ENCODE data around the gene OMA1. TPM values are rescaled to one million over a fixed set of nuclear protein-coding genes. Genes with fewer than 3 reads are reported as not detected.

Gene OMA1
- total RNA-seq, 1 experiment from 2014 or later, result 21.9 TPM

DNA sequence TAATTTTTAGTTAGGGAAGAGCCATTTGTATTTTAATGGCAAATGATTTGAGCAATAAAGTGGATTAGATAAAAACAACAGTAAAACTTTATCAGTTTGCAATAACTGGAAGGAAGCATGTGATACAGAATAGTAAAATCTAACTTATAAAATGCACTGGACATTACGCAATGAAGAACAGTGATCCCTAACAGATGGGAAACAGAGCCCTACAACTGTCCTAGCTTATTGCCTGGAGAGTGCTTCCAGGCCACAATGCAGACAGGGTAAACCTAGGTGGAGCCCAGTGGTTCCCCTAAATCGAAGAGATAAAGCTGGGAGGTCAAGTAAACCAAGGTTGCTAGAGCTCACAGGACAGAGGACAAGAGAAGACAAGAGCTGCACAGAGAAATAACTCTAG lies 7.0 kb downstream of the OMA1 start:
- intact Hi-C loops (cut with micrococcal nuclease), result no loop called here
- CTCF ChIA-PET, result no interaction called here
- no peaks in the 10 kb centered on the region for H3K36me3 ChIP-seq (ENCODE audit: control insufficient read depth in 1 of 2, insufficient read depth in 2 of 2, low read length in 2 of 2)
- no peak overlapping the region for H3K9ac ChIP-seq (ENCODE audit: low read length)
- no peak overlapping the region for H2AFZ ChIP-seq (ENCODE audit: low read depth, low read length, poor library complexity, severe bottlenecking)
- H3K4me2 ChIP-seq (ENCODE audit: low read length), result no peak overlapping the region
- DNase-seq (ENCODE audit: low read depth, low spot score) (no peak), ATAC-seq (no peak)
- H3K27ac ChIP-seq (ENCODE audit: low read depth, low read length), result no peak overlapping the region
- POLR2A ChIA-PET, result no interaction called here
- RAD21 ChIA-PET (ENCODE audit: low non-redundant PET in 1 of 2, low total read pairs in 2 of 2, uncharacterized antibody in 2 of 2, unreplicated experiment in 2 of 2), result no interaction called here
- no peaks in the 10 kb centered on the region for H4K20me1 ChIP-seq (ENCODE audit: insufficient read depth)
- no peak overlapping the region for H3K4me3 ChIP-seq (replicated peaks in 1 of 2; ENCODE audit: low read depth in 1 of 2, low read length in 2 of 2)
- BruUV-seq (replicated peaks), result no TSS peak
- no peaks in the 10 kb centered on the region for H3K9me2 ChIP-seq (ENCODE audit: insufficient read depth)
- H3K4me1 ChIP-seq (ENCODE audit: control insufficient read depth in 1 of 2, insufficient read depth in 2 of 2, low read length in 2 of 2), result no peaks in the 10 kb centered on the region
- no peaks in the 10 kb centered on the region for H3K27me3 ChIP-seq (ENCODE audit: insufficient read depth, low read length)
- 0 out of 2 replicates have a peak, but pooled peaks cover 4% of the 10 kb centered on the region for H3K79me2 ChIP-seq (ENCODE audit: insufficient read depth, low read length)
- no peaks in the 10 kb centered on the region for H3K9me3 ChIP-seq (ENCODE audit: control insufficient read depth in 1 of 2, insufficient read depth in 1 of 2, low read depth in 1 of 2, low read length in 2 of 2)
- TF ChIP-seq POLR2A (IDR thresholded peaks at IDR 0.05; ENCODE audit: borderline replicate concordance, extremely low read depth, insufficient read depth, insufficient read length) (no peak), REST (IDR thresholded peaks at IDR 0.05; ENCODE audit: low read depth) (no peak), EZH2phosphoT487 (IDR thresholded peaks at IDR 0.05; ENCODE audit: borderline replicate concordance) (no peak), TCF7L2 (IDR thresholded peaks at IDR 0.05; ENCODE audit: borderline replicate concordance, extremely low read depth, insufficient read depth, insufficient read length) (no peak), SIN3A (IDR thresholded peaks at IDR 0.05; ENCODE audit: low read depth) (no peak), SP1 (IDR thresholded peaks at IDR 0.05; ENCODE audit: low read depth) (no peak)

- H2AFZ ChIP-seq (ENCODE audit: low read depth, low read length, poor library complexity, severe bottlenecking), result no peak overlapping the region
- no peak overlapping the region for H3K4me3 ChIP-seq (replicated peaks in 1 of 2; ENCODE audit: low read depth in 1 of 2, low read length in 2 of 2)
- no peaks in the 10 kb centered on the region for H3K36me3 ChIP-seq (ENCODE audit: control insufficient read depth in 1 of 2, insufficient read depth in 2 of 2, low read length in 2 of 2)
- ChIA-PET RAD21 (ENCODE audit: low non-redundant PET in 1 of 2, low total read pairs in 2 of 2, uncharacterized antibody in 2 of 2, unreplicated experiment in 2 of 2) (no interaction called here), CTCF (no interaction called here), POLR2A (no interaction called here)
- no peaks in the 10 kb centered on the region for H3K27me3 ChIP-seq (ENCODE audit: insufficient read depth, low read length)
- no TSS peak for BruUV-seq (replicated peaks)
- ATAC-seq (no peak), DNase-seq (ENCODE audit: low read depth, low spot score) (no peak)
- no peaks in the 10 kb centered on the region for H3K79me2 ChIP-seq (ENCODE audit: insufficient read depth, low read length)
- H3K9me2 ChIP-seq (ENCODE audit: insufficient read depth), result no peaks in the 10 kb centered on the region
- H3K9me3 ChIP-seq (ENCODE audit: control insufficient read depth in 1 of 2, insufficient read depth in 1 of 2, low read depth in 1 of 2, low read length in 2 of 2), result no peaks in the 10 kb centered on the region
- H3K4me1 ChIP-seq (ENCODE audit: control insufficient read depth in 1 of 2, insufficient read depth in 2 of 2, low read length in 2 of 2), result no peaks in the 10 kb centered on the region
- no peaks in the 10 kb centered on the region for H4K20me1 ChIP-seq (ENCODE audit: insufficient read depth)
- H3K9ac ChIP-seq (ENCODE audit: low read length), result no peak overlapping the region
- H3K4me2 ChIP-seq (ENCODE audit: low read length), result no peak overlapping the region
- intact Hi-C loops (cut with micrococcal nuclease), result no loop called here
- no peak overlapping the region for H3K27ac ChIP-seq (ENCODE audit: low read depth, low read length)
- TF ChIP-seq EZH2phosphoT487 (IDR thresholded peaks at IDR 0.05; ENCODE audit: borderline replicate concordance) (no peak), SP1 (IDR thresholded peaks at IDR 0.05; ENCODE audit: low read depth) (no peak), EGR1 (IDR thresholded peaks at IDR 0.05; ENCODE audit: low read depth) (no peak), CBX3 (IDR thresholded peaks at IDR 0.05; ENCODE audit: low read depth) (no peak), YY1 (IDR thresholded peaks at IDR 0.05; ENCODE audit: extremely low read depth, insufficient replicate concordance, low read depth, low read length) (no peak), SRF (IDR thresholded peaks at IDR 0.05; ENCODE audit: low read depth) (no peak), REST (IDR thresholded peaks at IDR 0.05; ENCODE audit: low read depth) (no peak), FOSL1 (IDR thresholded peaks at IDR 0.05; ENCODE audit: low read depth) (no peak), ELF1 (IDR thresholded peaks at IDR 0.05; ENCODE audit: borderline replicate concordance, low read depth) (no peak), ZFX (IDR thresholded peaks at IDR 0.05) (no peak), JUND (IDR thresholded peaks at IDR 0.05) (no peak), MAX (IDR thresholded peaks at IDR 0.05) (no peak), SIN3A (IDR thresholded peaks at IDR 0.05; ENCODE audit: low read depth) (no peak), RAD21 (IDR thresholded peaks at IDR 0.05; ENCODE audit: low read depth) (no peak)
These were observed 7.7 kb downstream of the OMA1 start for GRCh38 chr1:58538821-58539220.

Data from HCT116 (cell line).